K562 (cell line): ENCODE data around the gene CNOT4.

Experiments used
- ERF ChIP-seq: fragments of 450-650 bp; formaldehyde crosslinking; IDR thresholded peaks from 2 replicates; pipeline ENCODE4 v1.4.0; 2020; ENCODE audit warnings: mild to moderate bottlenecking, mixed read lengths
- RCOR1 ChIP-seq, 2 experiments: IDR thresholded peaks; 2 replicates each; pipeline ENCODE4 v1.6.1; 2012; ENCODE audit warnings: low read depth in 2 of 2, low read length in 2 of 2, borderline replicate concordance in 1 of 2, improper control_type of control experiment in 1 of 2
- SNRNP70 ChIP-seq: fragments of 200-400 bp; formaldehyde crosslinking; optimal IDR thresholded peaks from 2 replicates; pipeline ENCODE3; 2017; ENCODE audit warnings: low read depth, low read length

GRCh38 chr7:135527025-135527424, 17.1 kb upstream of the CNOT4 start:
- TF ChIP-seq SNRNP70 (no peak), RCOR1 (IDR thresholded peaks at IDR 0.05; ENCODE audit: borderline replicate concordance in 1 of 2, low read depth in 2 of 2, low read length in 2 of 2) (no peak), ERF (CRISPR knock-in tag) (no peak)
